Measurements from ENCODE around the gene UGT1A10.
"Not testable (repeated sequence)": the region's sequence is repeated elsewhere in the genome, so short reads cannot be mapped to it uniquely, and the experiment has no call there.

Gene UGT1A10

GRCh38 chr2:233636306-233636705 lies at the start of gene UGT1A10:
Gene UGT1A10 (plus strand): TSS chr2:233636448. CDS start chr2:233636523, 75 bp downstream.
- not testable (repeated sequence) for H3K4me3 ChIP-seq (ENCODE audit: low read depth, low read length); H3K9ac ChIP-seq; H3K27ac ChIP-seq; H3K36me3 ChIP-seq (ENCODE audit: control insufficient read depth, insufficient read depth, low read length); H2AFZ ChIP-seq; H3K79me2 ChIP-seq; H3K9me3 ChIP-seq (ENCODE audit: control insufficient read depth, low read length); H3K4me2 ChIP-seq (ENCODE audit: low read length); H3K27me3 ChIP-seq (ENCODE audit: control insufficient read depth, insufficient read depth, low read length); H3K4me1 ChIP-seq

- H3K4me1 ChIP-seq = no peaks in the 10 kb centered on the region
- H3K9ac ChIP-seq = no peak overlapping the region
- no peak overlapping the region for H3K27ac ChIP-seq
- H3K27me3 ChIP-seq (ENCODE audit: control insufficient read depth, insufficient read depth, low read length) = no peaks in the 10 kb centered on the region
- H3K36me3 ChIP-seq (ENCODE audit: control insufficient read depth, insufficient read depth, low read length) = no peaks in the 10 kb centered on the region
- no peak overlapping the region for H3K4me2 ChIP-seq (ENCODE audit: low read length)
- no peaks in the 10 kb centered on the region for H3K79me2 ChIP-seq
- no peaks in the 10 kb centered on the region for H3K9me3 ChIP-seq (ENCODE audit: control insufficient read depth, low read length)
- H2AFZ ChIP-seq = no peak overlapping the region
- TF ChIP-seq, protein P1, sequence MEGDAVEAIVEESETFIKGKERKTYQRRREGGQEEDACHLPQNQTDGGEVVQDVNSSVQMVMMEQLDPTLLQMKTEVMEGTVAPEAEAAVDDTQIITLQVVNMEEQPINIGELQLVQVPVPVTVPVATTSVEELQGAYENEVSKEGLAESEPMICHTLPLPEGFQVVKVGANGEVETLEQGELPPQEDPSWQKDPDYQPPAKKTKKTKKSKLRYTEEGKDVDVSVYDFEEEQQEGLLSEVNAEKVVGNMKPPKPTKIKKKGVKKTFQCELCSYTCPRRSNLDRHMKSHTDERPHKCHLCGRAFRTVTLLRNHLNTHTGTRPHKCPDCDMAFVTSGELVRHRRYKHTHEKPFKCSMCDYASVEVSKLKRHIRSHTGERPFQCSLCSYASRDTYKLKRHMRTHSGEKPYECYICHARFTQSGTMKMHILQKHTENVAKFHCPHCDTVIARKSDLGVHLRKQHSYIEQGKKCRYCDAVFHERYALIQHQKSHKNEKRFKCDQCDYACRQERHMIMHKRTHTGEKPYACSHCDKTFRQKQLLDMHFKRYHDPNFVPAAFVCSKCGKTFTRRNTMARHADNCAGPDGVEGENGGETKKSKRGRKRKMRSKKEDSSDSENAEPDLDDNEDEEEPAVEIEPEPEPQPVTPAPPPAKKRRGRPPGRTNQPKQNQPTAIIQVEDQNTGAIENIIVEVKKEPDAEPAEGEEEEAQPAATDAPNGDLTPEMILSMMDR (IDR thresholded peaks at IDR 0.05) = no peak
- no peak overlapping the region for H3K4me3 ChIP-seq (ENCODE audit: low read depth, low read length)
These were observed 47.8 kb upstream of the UGT1A10 start for GRCh38 chr2:233588400-233588799.

- H3K9me3 ChIP-seq (ENCODE audit: control insufficient read depth, low read length); H3K36me3 ChIP-seq (ENCODE audit: control insufficient read depth, insufficient read depth, low read length); H3K27ac ChIP-seq; H3K4me1 ChIP-seq; H3K27me3 ChIP-seq (ENCODE audit: control insufficient read depth, insufficient read depth, low read length); H3K4me2 ChIP-seq (ENCODE audit: low read length); H2AFZ ChIP-seq; H3K9ac ChIP-seq; H3K79me2 ChIP-seq; H3K4me3 ChIP-seq (ENCODE audit: low read depth, low read length): not testable (repeated sequence)
These were observed 43.5 kb upstream of the UGT1A10 start for GRCh38 chr2:233592706-233593105.

DNA sequence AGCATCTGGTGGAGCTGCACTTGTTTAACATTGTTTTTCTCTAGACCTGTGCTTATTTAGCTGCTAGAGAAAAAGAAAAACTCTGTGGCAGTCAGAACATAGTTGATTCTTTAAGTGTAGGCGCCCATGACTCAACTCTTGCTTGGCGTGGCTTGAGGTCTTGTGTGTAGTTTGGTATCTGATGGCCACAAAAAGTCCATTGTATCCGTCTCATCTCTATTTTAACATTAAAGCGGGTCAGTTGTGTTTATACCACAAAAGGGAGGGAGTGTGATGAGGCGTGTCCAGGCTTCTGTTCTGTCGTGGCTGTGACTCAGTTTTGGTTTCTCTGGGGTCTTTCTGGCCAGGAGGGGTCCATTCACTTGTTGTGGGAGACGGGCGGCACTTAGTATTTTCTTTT lies 43.0 kb upstream of the UGT1A10 start:
- Histone ChIP-seq H3K27ac (no peak overlapping the region), H3K9ac (no peak overlapping the region), H3K9me3 (ENCODE audit: control insufficient read depth, low read length) (no peaks in the 10 kb centered on the region), H3K36me3 (ENCODE audit: control insufficient read depth, insufficient read depth, low read length) (no peaks in the 10 kb centered on the region), H3K4me3 (ENCODE audit: low read depth, low read length) (no peak overlapping the region), H3K27me3 (ENCODE audit: control insufficient read depth, insufficient read depth, low read length) (no peaks in the 10 kb centered on the region), H3K79me2 (no peaks in the 10 kb centered on the region), H2AFZ (no peak overlapping the region), H3K4me2 (ENCODE audit: low read length) (no peak overlapping the region), H3K4me1 (no peaks in the 10 kb centered on the region)
- TF ChIP-seq, protein P1 (IDR thresholded peaks at IDR 0.05) = no peak

- H3K9ac ChIP-seq = no peak overlapping the region
- H3K4me3 ChIP-seq (ENCODE audit: low read depth, low read length) = no peak overlapping the region
- H3K4me1 ChIP-seq = no peaks in the 10 kb centered on the region
- no peaks in the 10 kb centered on the region for H3K27me3 ChIP-seq (ENCODE audit: control insufficient read depth, insufficient read depth, low read length)
- no peaks in the 10 kb centered on the region for H3K9me3 ChIP-seq (ENCODE audit: control insufficient read depth, low read length)
- H3K4me2 ChIP-seq (ENCODE audit: low read length) = no peak overlapping the region
- no peak overlapping the region for H3K27ac ChIP-seq
- H2AFZ ChIP-seq = no peak overlapping the region
- TF ChIP-seq, protein P1 (IDR thresholded peaks at IDR 0.05) = no peak
- H3K79me2 ChIP-seq = no peaks in the 10 kb centered on the region
- no peaks in the 10 kb centered on the region for H3K36me3 ChIP-seq (ENCODE audit: control insufficient read depth, insufficient read depth, low read length)
These were observed 38.7 kb upstream of the UGT1A10 start for GRCh38 chr2:233597522-233597921.

- Histone ChIP-seq H3K27me3 (ENCODE audit: control insufficient read depth, insufficient read depth, low read length) (no peaks in the 10 kb centered on the region), H3K9ac (no peak overlapping the region), H3K4me3 (ENCODE audit: low read depth, low read length) (no peak overlapping the region), H3K4me2 (ENCODE audit: low read length) (no peak overlapping the region), H3K4me1 (no peaks in the 10 kb centered on the region), H3K36me3 (ENCODE audit: control insufficient read depth, insufficient read depth, low read length) (no peaks in the 10 kb centered on the region), H3K9me3 (ENCODE audit: control insufficient read depth, low read length) (no peaks in the 10 kb centered on the region), H3K27ac (no peak overlapping the region), H3K79me2 (no peaks in the 10 kb centered on the region), H2AFZ (no peak overlapping the region)
- TF ChIP-seq, protein P1 (IDR thresholded peaks at IDR 0.05) = no peak
These were observed 37.3 kb upstream of the UGT1A10 start for GRCh38 chr2:233598952-233599351.
